Measurements from ENCODE around the gene MYOM1. TPM values are rescaled to one million over a fixed set of nuclear protein-coding genes. Genes with fewer than 3 reads are reported as not detected.

The MYOM1 gene
- total and polyA plus RNA-seq, 2 experiments from 2014 or later = 1.1 to 1.8 TPM

DNA sequence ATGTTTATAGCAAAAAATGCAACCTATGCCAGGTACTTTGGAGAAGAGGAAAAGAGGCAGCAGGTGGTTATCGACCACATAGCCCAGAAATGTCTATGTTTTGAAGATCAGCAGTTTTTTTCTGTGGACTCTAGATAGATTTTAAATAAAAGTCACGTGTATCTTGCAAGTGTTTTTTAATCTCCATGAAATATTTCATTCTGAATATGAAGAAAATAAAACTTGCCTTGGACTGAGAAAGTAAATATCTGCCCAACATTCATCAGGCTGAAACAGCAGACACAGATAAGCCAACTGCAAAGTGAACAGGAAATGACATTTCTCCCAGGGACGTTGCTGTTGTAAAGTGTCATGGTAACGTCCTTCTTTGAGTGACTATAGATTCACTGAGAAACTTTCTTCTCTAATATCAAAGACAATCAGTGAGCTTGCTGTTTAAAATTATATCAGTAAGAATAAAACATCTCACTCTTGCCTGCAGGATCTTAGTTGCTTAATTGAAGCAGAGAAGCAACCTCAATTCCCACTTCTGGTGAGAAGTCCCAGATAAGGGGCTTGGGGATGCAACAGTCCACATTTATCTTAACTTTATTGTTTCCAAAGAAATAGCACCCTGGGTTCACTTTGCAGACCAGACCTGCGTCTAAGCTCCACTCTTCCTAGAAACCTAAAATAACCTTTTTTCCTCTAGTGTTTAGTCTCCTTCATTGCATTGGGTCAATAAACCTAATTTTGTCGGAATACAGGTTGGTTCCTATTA is 6.3 kb downstream of the MYOM1 start:
- H3K27me3 ChIP-seq = no peaks in the 10 kb centered on the region
- no peaks in the 10 kb centered on the region for H4K20me1 ChIP-seq (ENCODE audit: insufficient read depth, poor library complexity, severe bottlenecking)
- H3K9me2 ChIP-seq (replicated peaks; ENCODE audit: insufficient read depth) = no peaks in the 10 kb centered on the region
- H2AFZ ChIP-seq = peak overlapping the region; percentile 25
- H3K36me3 ChIP-seq (replicated peaks; ENCODE audit: insufficient read depth, low read depth) = no peaks in the 10 kb centered on the region
- DNase-seq (ENCODE audit: low spot score) = no peak
- peak overlapping the region; percentile 54 for H3K27ac ChIP-seq
- no peaks in the 10 kb centered on the region for H3K79me2 ChIP-seq
- H3K4me2 ChIP-seq = no peak overlapping the region
- no peaks in the 10 kb centered on the region for H3K9me3 ChIP-seq (ENCODE audit: low read depth)
- no peak overlapping the region for H3K4me3 ChIP-seq
- WGBS (ENCODE audit: low lambda C conversion rate, missing lambda C conversion rate) = 63% methylated on average over 6 of the region's 6 CpGs
- peaks cover 35% of the 10 kb centered on the region for H3K4me1 ChIP-seq (ENCODE audit: insufficient read depth)
- TF ChIP-seq EZH2phosphoT487 (IDR thresholded peaks at IDR 0.05; ENCODE audit: low read depth, severe bottlenecking, unreplicated experiment) (no peak), EZH2 (IDR thresholded peaks at IDR 0.05; ENCODE audit: borderline replicate concordance) (no peak)
- TF ChIP-seq, protein P1, sequence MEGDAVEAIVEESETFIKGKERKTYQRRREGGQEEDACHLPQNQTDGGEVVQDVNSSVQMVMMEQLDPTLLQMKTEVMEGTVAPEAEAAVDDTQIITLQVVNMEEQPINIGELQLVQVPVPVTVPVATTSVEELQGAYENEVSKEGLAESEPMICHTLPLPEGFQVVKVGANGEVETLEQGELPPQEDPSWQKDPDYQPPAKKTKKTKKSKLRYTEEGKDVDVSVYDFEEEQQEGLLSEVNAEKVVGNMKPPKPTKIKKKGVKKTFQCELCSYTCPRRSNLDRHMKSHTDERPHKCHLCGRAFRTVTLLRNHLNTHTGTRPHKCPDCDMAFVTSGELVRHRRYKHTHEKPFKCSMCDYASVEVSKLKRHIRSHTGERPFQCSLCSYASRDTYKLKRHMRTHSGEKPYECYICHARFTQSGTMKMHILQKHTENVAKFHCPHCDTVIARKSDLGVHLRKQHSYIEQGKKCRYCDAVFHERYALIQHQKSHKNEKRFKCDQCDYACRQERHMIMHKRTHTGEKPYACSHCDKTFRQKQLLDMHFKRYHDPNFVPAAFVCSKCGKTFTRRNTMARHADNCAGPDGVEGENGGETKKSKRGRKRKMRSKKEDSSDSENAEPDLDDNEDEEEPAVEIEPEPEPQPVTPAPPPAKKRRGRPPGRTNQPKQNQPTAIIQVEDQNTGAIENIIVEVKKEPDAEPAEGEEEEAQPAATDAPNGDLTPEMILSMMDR (IDR thresholded peaks at IDR 0.05; ENCODE audit: poor library complexity) = no peak

DNA sequence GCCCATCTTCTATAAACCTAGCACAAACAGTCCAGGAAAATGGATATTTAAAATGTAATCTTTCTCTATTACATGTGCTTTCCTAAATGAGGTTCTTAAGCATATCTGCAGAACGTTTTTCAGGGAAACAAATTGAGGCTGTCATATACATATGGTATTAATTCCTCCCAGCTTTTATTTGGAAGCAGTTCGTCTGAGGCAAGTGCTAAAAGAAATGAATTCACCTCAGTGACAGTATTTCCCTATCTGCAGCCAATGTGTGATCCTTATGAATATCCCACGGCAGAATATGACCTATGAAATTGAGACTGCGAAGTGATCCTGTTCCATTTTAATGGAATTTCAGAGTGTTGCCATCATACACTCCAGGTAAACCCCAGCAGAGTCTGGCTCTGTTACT is 7.1 kb downstream of the MYOM1 start:
- Histone ChIP-seq H3K27ac (peak overlapping the region; percentile 54), H3K79me2 (no peaks in the 10 kb centered on the region), H3K4me3 (no peak overlapping the region), H3K9me2 (replicated peaks; ENCODE audit: insufficient read depth) (no peaks in the 10 kb centered on the region), H2AFZ (no peak overlapping the region), H3K9me3 (ENCODE audit: low read depth) (no peaks in the 10 kb centered on the region), H3K4me1 (ENCODE audit: insufficient read depth) (peaks cover 31% of the 10 kb centered on the region), H4K20me1 (ENCODE audit: insufficient read depth, poor library complexity, severe bottlenecking) (no peaks in the 10 kb centered on the region), H3K27me3 (no peaks in the 10 kb centered on the region), H3K36me3 (replicated peaks; ENCODE audit: insufficient read depth, low read depth) (no peaks in the 10 kb centered on the region), H3K4me2 (no peak overlapping the region)
- TF ChIP-seq EZH2phosphoT487 (IDR thresholded peaks at IDR 0.05; ENCODE audit: low read depth, severe bottlenecking, unreplicated experiment) (no peak), EZH2 (IDR thresholded peaks at IDR 0.05; ENCODE audit: borderline replicate concordance) (no peak)
- TF ChIP-seq, protein P1 (IDR thresholded peaks at IDR 0.05; ENCODE audit: poor library complexity) = no peak
- WGBS (ENCODE audit: low lambda C conversion rate, missing lambda C conversion rate) = 53% methylated on average over 4 of the region's 4 CpGs
- DNase-seq (ENCODE audit: low spot score) = no peak

DNA sequence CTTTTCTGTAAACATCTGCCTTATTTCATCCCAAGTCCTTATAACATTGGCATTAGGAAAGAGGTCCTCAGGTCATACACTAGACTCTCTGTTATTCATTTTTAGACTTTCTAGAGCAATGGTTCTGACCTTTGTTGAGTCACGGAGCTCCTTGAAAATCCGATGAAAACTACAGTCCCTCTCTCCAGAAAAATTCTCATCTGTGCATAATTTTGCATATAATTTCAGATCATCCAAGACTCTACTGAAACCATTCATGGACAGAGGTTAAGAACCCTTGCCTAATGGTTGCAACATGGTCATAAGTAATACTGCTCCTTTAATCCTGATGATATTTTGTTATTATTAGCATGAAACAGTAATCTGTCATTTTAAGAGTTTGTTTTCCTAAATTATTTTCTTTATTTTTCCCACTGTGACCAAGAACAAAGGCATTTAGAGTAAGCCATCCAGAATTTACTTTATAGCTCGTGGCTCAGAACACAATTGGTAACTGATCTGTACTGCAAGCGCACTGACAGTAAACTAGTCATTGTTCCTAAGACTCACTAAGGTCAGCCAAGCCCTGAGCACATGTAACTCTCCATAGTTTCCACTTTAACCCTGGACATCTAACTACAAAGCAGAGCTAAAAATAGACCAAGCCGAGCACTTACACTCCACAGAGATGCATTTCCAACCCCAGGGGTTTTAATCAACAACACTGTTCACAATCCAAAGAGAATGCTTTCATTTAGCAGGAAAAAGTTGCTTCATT is 8.4 kb downstream of the MYOM1 start:
- TF ChIP-seq, protein P1 (IDR thresholded peaks at IDR 0.05; ENCODE audit: poor library complexity) = no peak
- TF ChIP-seq EZH2 (IDR thresholded peaks at IDR 0.05; ENCODE audit: borderline replicate concordance) (no peak), EZH2phosphoT487 (IDR thresholded peaks at IDR 0.05; ENCODE audit: low read depth, severe bottlenecking, unreplicated experiment) (no peak)

More for the DNA sequence above, 8.4 kb downstream of the MYOM1 start:
- Histone ChIP-seq H3K9me2 (replicated peaks; ENCODE audit: insufficient read depth) (no peaks in the 10 kb centered on the region), H4K20me1 (ENCODE audit: insufficient read depth, poor library complexity, severe bottlenecking) (no peaks in the 10 kb centered on the region), H3K4me3 (no peak overlapping the region), H3K9me3 (ENCODE audit: low read depth) (no peaks in the 10 kb centered on the region), H3K79me2 (no peaks in the 10 kb centered on the region), H2AFZ (peak overlapping the region; percentile 9), H3K27ac (peak overlapping the region; percentile 12), H3K36me3 (replicated peaks; ENCODE audit: insufficient read depth, low read depth) (no peaks in the 10 kb centered on the region), H3K4me2 (no peak overlapping the region), H3K27me3 (no peaks in the 10 kb centered on the region), H3K4me1 (ENCODE audit: insufficient read depth) (peaks cover 25% of the 10 kb centered on the region)
- 51% methylated on average over 5 of the region's 5 CpGs for WGBS (ENCODE audit: low lambda C conversion rate, missing lambda C conversion rate)
- peak; percentile 28 for DNase-seq (ENCODE audit: low spot score)

All from hepatocyte (in vitro differentiated cells).